T-helper 17 cell (primary cell): ENCODE measurements around the gene RCAN1. TPM values are rescaled to one million over a fixed set of nuclear protein-coding genes. Genes with fewer than 3 reads are reported as not detected.
A peak's percentile ranks its signal among the peaks of the same experiment; 100 is the strongest.

Experiments used
- ATAC-seq: fragments of 150-1000 bp; cut with Tn5 transposase; 2 replicates; pipeline ENCODE4 v1.10.0; 2021; ENCODE audit warnings: mild to moderate bottlenecking, moderate library complexity
- DNase-seq, 3 donors: peaks; one replicate each; pipeline versions ENCODE4 v3.0.0 to v3.0.0-alpha.2; 2020 to 2021
- H3K9me3 ChIP-seq: one replicate; pipeline ENCODE4 v1.7.0; 2013; ENCODE audit warnings: low read length, mild to moderate bottlenecking; ENCODE audit not compliant: control insufficient read depth, poor library complexity, severe bottlenecking
- H3K27ac Mint-ChIP-seq: one replicate; pipeline ENCODE4 v1.8.0; 2022; ENCODE audit warnings: mild to moderate bottlenecking, moderate library complexity, mixed read lengths
- H3K27me3 Mint-ChIP-seq: one replicate; pipeline ENCODE4 v1.8.0; 2022; ENCODE audit warnings: mixed read lengths
- H3K36me3 Mint-ChIP-seq: one replicate; pipeline ENCODE4 v1.8.0; 2022; ENCODE audit warnings: low read depth, mixed read lengths
- H3K4me1 Mint-ChIP-seq: one replicate; pipeline ENCODE4 v1.8.0; 2022; ENCODE audit warnings: mild to moderate bottlenecking, mixed read lengths
- H3K4me3 Mint-ChIP-seq: one replicate; pipeline ENCODE4 v1.8.0; 2022; ENCODE audit warnings: mild to moderate bottlenecking, moderate library complexity, mixed read lengths
- total RNA-seq, 4 donors: library from RNA in 2 of 4; stranded (reverse) in 2 of 4; gene quantifications; one replicate each; pipeline ENCODE4 v1.2.3 and lab custom pipeline; 2022 to 2026

RCAN1 gene
- total RNA-seq, 2 donors from 2014 or later = 3.0 to 3.2 TPM

GRCh38 chr21:34602061-34602460, 12.9 kb downstream of the RCAN1 start:
- H3K36me3 Mint-ChIP-seq = peaks cover 4% of the 10 kb centered on the region
- no peaks in the 10 kb centered on the region for H3K27me3 Mint-ChIP-seq
- H3K4me3 Mint-ChIP-seq = no peak overlapping the region
- H3K4me1 Mint-ChIP-seq = peaks cover 4% of the 10 kb centered on the region
- no peak for ATAC-seq
- H3K27ac Mint-ChIP-seq = no peak overlapping the region
- no peaks in the 10 kb centered on the region for H3K9me3 ChIP-seq
- DNase-seq = no peak

- DNase-seq (no peak), ATAC-seq (no peak)
- peaks cover 4% of the 10 kb centered on the region for H3K36me3 Mint-ChIP-seq
- H3K4me3 Mint-ChIP-seq = no peak overlapping the region
- H3K4me1 Mint-ChIP-seq = peaks cover 4% of the 10 kb centered on the region
- no peaks in the 10 kb centered on the region for H3K27me3 Mint-ChIP-seq
- no peak overlapping the region for H3K27ac Mint-ChIP-seq
- no peaks in the 10 kb centered on the region for H3K9me3 ChIP-seq
These were observed 15.3 kb downstream of the RCAN1 start for GRCh38 chr21:34599534-34600101.

- ATAC-seq (no peak), DNase-seq (no peak)
- H3K4me1 Mint-ChIP-seq = peaks cover 4% of the 10 kb centered on the region
- H3K9me3 ChIP-seq = no peaks in the 10 kb centered on the region
- H3K4me3 Mint-ChIP-seq = no peak overlapping the region
- H3K27ac Mint-ChIP-seq = no peak overlapping the region
- peaks cover 4% of the 10 kb centered on the region for H3K36me3 Mint-ChIP-seq
- H3K27me3 Mint-ChIP-seq = no peaks in the 10 kb centered on the region
These were observed 15.9 kb downstream of the RCAN1 start for GRCh38 chr21:34598931-34599400.

- H3K36me3 Mint-ChIP-seq = peaks cover 4% of the 10 kb centered on the region
- no peaks in the 10 kb centered on the region for H3K27me3 Mint-ChIP-seq
- no peak for ATAC-seq
- no peak for DNase-seq
- H3K4me3 Mint-ChIP-seq = no peak overlapping the region
- no peaks in the 10 kb centered on the region for H3K9me3 ChIP-seq
- peaks cover 8% of the 10 kb centered on the region for H3K4me1 Mint-ChIP-seq
- no peak overlapping the region for H3K27ac Mint-ChIP-seq
These were observed 17.5 kb downstream of the RCAN1 start for GRCh38 chr21:34597406-34597805.

GRCh38 chr21:34596561-34597271, 18.2 kb downstream of the RCAN1 start:
- DNase-seq (no peak), ATAC-seq (no peak)
- Mint-ChIP-seq H3K4me1 (peaks cover 8% of the 10 kb centered on the region), H3K4me3 (no peak overlapping the region), H3K36me3 (peaks cover 4% of the 10 kb centered on the region), H3K27ac (no peak overlapping the region), H3K27me3 (no peaks in the 10 kb centered on the region)
- no peaks in the 10 kb centered on the region for H3K9me3 ChIP-seq

- Mint-ChIP-seq H3K4me3 (no peak overlapping the region), H3K27ac (no peak overlapping the region), H3K4me1 (peaks cover 8% of the 10 kb centered on the region), H3K27me3 (no peaks in the 10 kb centered on the region), H3K36me3 (peaks cover 4% of the 10 kb centered on the region)
- no peak for ATAC-seq
- no peaks in the 10 kb centered on the region for H3K9me3 ChIP-seq
- no peak for DNase-seq
These were observed 19.5 kb downstream of the RCAN1 start for GRCh38 chr21:34595457-34595856.

- Mint-ChIP-seq H3K27me3 (no peaks in the 10 kb centered on the region), H3K36me3 (peaks cover 2% of the 10 kb centered on the region), H3K27ac (no peak overlapping the region), H3K4me1 (peaks cover 13% of the 10 kb centered on the region), H3K4me3 (no peak overlapping the region)
- ATAC-seq = no peak
- H3K9me3 ChIP-seq = no peaks in the 10 kb centered on the region
- DNase-seq = no peak
These were observed 20.2 kb downstream of the RCAN1 start for GRCh38 chr21:34594566-34595234.

- no peaks in the 10 kb centered on the region for H3K9me3 ChIP-seq
- ATAC-seq = no peak
- Mint-ChIP-seq H3K4me1 (peaks cover 12% of the 10 kb centered on the region), H3K27me3 (no peaks in the 10 kb centered on the region), H3K4me3 (no peak overlapping the region), H3K27ac (no peak overlapping the region), H3K36me3 (peaks cover 2% of the 10 kb centered on the region)
- DNase-seq = no peak
These were observed 20.9 kb downstream of the RCAN1 start for GRCh38 chr21:34593954-34594531.

GRCh38 chr21:34593423-34593822, 21.5 kb downstream of the RCAN1 start:
- no peak overlapping the region for H3K27ac Mint-ChIP-seq
- DNase-seq (no peak), ATAC-seq (no peak)
- peaks cover 9% of the 10 kb centered on the region for H3K4me1 Mint-ChIP-seq
- no peaks in the 10 kb centered on the region for H3K27me3 Mint-ChIP-seq
- H3K36me3 Mint-ChIP-seq = no peaks in the 10 kb centered on the region
- H3K4me3 Mint-ChIP-seq = no peak overlapping the region
- no peaks in the 10 kb centered on the region for H3K9me3 ChIP-seq

- peaks cover 9% of the 10 kb centered on the region for H3K4me1 Mint-ChIP-seq
- no peaks in the 10 kb centered on the region for H3K36me3 Mint-ChIP-seq
- DNase-seq (no peak), ATAC-seq (no peak)
- H3K4me3 Mint-ChIP-seq = no peak overlapping the region
- H3K27ac Mint-ChIP-seq = no peak overlapping the region
- H3K27me3 Mint-ChIP-seq = no peaks in the 10 kb centered on the region
- H3K9me3 ChIP-seq = no peaks in the 10 kb centered on the region
These were observed 22.6 kb downstream of the RCAN1 start for GRCh38 chr21:34592120-34592955.

- no peak overlapping the region for H3K4me3 Mint-ChIP-seq
- no peaks in the 10 kb centered on the region for H3K36me3 Mint-ChIP-seq
- H3K9me3 ChIP-seq = peaks cover 2% of the 10 kb centered on the region
- DNase-seq = no peak
- peaks cover 9% of the 10 kb centered on the region for H3K4me1 Mint-ChIP-seq
- H3K27ac Mint-ChIP-seq = peak overlapping the region; percentile 86
- no peak for ATAC-seq
- H3K27me3 Mint-ChIP-seq = no peaks in the 10 kb centered on the region
These were observed 24.4 kb downstream of the RCAN1 start for GRCh38 chr21:34590520-34590919.

GRCh38 chr21:34589511-34590282, 25.2 kb downstream of the RCAN1 start:
- Mint-ChIP-seq H3K27me3 (no peaks in the 10 kb centered on the region), H3K4me3 (no peak overlapping the region), H3K27ac (peak overlapping the region; percentile 86), H3K4me1 (peaks cover 9% of the 10 kb centered on the region), H3K36me3 (no peaks in the 10 kb centered on the region)
- ATAC-seq = no peak
- DNase-seq = no peak
- peaks cover 2% of the 10 kb centered on the region for H3K9me3 ChIP-seq
